Measurements from ENCODE around the gene LGALSL.
A peak's percentile ranks its signal among the peaks of the same experiment; 100 is the strongest.

GRCh38 chr2:64454386-64455332 lies 697 bp downstream of the LGALSL start:
- no peak for TF ChIP-seq TCF7L2 (IDR thresholded peaks at IDR 0.05; ENCODE audit: low read depth, low read length)
- TF ChIP-seq ARID3B (CRISPR knock-in tag; IDR thresholded peaks at IDR 0.05; ENCODE audit: borderline replicate concordance) = no peak
- no peak for TF ChIP-seq ZNF12 (CRISPR knock-in tag; IDR thresholded peaks at IDR 0.05)
- TF ChIP-seq CTCF (IDR thresholded peaks at IDR 0.05 in 2 of 3, conservative IDR thresholded peaks at IDR 0.05 in 1 of 3; ENCODE audit: insufficient read depth in 2 of 3, low read depth in 1 of 3, low read length in 3 of 3) = no peak
- no peak for TF ChIP-seq ZNF280B (CRISPR knock-in tag; IDR thresholded peaks at IDR 0.05)
- TF ChIP-seq ZFX (CRISPR knock-in tag; IDR thresholded peaks at IDR 0.05) = peak; percentile 23; the same call in 1 of the 2 replicates
- no peak for TF ChIP-seq MAX (CRISPR knock-in tag; IDR thresholded peaks at IDR 0.05)
- TF ChIP-seq ZFP1 (CRISPR knock-in tag; IDR thresholded peaks at IDR 0.05) = no peak
- no peak for TF ChIP-seq KLF10 (CRISPR knock-in tag; IDR thresholded peaks at IDR 0.05)
- no peak for TF ChIP-seq NR3C1 (CRISPR knock-in tag; IDR thresholded peaks at IDR 0.05)
- TF ChIP-seq EP300 (IDR thresholded peaks at IDR 0.05; ENCODE audit: low read length) = no peak
- no peak for TF ChIP-seq FOXP4 (CRISPR knock-in tag; IDR thresholded peaks at IDR 0.05; ENCODE audit: borderline replicate concordance)

Measured in K562 (cell line).